A673 (cell line): Measurements from ENCODE around the gene SORD.
"Not testable (repeated sequence)": the region's sequence is repeated elsewhere in the genome, so short reads cannot be mapped to it uniquely, and the experiment has no call there.

Experiments
- EZH2 ChIP-seq: fragments of 200-600 bp; sonication (generic); IDR thresholded peaks from 2 replicates; pipeline ENCODE4 v1.6.1; 2017; ENCODE audit warnings: borderline replicate concordance, low read depth, mild to moderate bottlenecking, mixed read lengths, antibody characterized with exemption, low read length; ENCODE audit not compliant: poor library complexity, severe bottlenecking
- TF ChIP-seq, protein P1 (sequence below): fragments of 300-800, 200-600 bp; sonication (generic); conservative IDR thresholded peaks from 2 replicates; pipeline ENCODE4 v1.5.1; 2017; ENCODE audit warnings: low read depth, mild to moderate bottlenecking, antibody characterized with exemption, low read length, moderate library complexity, mixed read lengths

DNA sequence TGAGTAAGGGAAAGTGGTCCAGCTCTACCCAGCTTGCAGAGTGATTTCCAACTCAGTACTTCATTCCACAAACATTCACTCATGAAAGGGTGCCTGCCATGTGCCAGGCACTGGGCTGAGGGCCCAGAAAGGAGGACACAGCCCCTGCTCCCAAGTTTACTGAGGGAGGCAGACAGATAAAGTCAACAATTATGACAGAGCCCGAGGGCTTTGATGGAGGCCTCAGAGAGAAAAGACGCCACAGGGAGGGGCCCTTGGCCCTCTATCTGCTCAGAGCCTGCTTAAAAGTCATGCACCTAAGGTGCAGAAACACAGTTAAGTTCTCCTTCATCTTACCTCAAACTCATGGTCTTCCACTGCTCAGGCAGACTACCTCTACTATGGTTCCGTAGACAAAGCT is 1.7 kb downstream of the SORD start:
- TF ChIP-seq, protein P1, sequence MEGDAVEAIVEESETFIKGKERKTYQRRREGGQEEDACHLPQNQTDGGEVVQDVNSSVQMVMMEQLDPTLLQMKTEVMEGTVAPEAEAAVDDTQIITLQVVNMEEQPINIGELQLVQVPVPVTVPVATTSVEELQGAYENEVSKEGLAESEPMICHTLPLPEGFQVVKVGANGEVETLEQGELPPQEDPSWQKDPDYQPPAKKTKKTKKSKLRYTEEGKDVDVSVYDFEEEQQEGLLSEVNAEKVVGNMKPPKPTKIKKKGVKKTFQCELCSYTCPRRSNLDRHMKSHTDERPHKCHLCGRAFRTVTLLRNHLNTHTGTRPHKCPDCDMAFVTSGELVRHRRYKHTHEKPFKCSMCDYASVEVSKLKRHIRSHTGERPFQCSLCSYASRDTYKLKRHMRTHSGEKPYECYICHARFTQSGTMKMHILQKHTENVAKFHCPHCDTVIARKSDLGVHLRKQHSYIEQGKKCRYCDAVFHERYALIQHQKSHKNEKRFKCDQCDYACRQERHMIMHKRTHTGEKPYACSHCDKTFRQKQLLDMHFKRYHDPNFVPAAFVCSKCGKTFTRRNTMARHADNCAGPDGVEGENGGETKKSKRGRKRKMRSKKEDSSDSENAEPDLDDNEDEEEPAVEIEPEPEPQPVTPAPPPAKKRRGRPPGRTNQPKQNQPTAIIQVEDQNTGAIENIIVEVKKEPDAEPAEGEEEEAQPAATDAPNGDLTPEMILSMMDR = not testable (repeated sequence)
- not testable (repeated sequence) for TF ChIP-seq EZH2
